PC-9 (cell line): ENCODE measurements around the gene LRMDA. TPM values are rescaled to one million over a fixed set of nuclear protein-coding genes. Genes with fewer than 3 reads are reported as not detected.
A peak's percentile ranks its signal among the peaks of the same experiment; 100 is the strongest.

Source experiments
- BruUV-seq: library from RNA; stranded (reverse); fragments of 400-500 nt; replicated peaks from 2 replicates; lab custom pipeline; 2021; lab: Mats Ljungman, UMichigan
- CTCF ChIA-PET: fragments of 300-600 bp; sonication (Branson Sonifier 250); formaldehyde crosslinking; loops from one replicate; lab custom pipeline; 2022; ENCODE audit warnings: antibody characterized with exemption; lab: Charles Lee
- POLR2A ChIA-PET: fragments of 300-600 bp; sonication (Branson Sonifier 250); formaldehyde crosslinking; loops from one replicate; lab custom pipeline; 2022; ENCODE audit warnings: antibody characterized with exemption; ENCODE audit not compliant: unreplicated experiment; lab: Charles Lee
- DNase-seq, 2 experiments: peaks; one replicate each; pipeline versions ENCODE4 v3.0.0 to v3.0.0-alpha.2; 2015 to 2022; ENCODE audit warnings: mixed read lengths in 1 of 2
- H2AFZ ChIP-seq: fragments of 200-600 bp; sonication (generic); 2 replicates; pipeline ENCODE4 v1.8.1; 2017; ENCODE audit warnings: antibody characterized with exemption
- H3F3A ChIP-seq: fragments of 200-600 bp; sonication (generic); 2 replicates; pipeline ENCODE4 v1.8.1; 2017; ENCODE audit warnings: antibody characterized with exemption, mild to moderate bottlenecking, low read depth; ENCODE audit not compliant: insufficient read depth
- H3K27ac ChIP-seq: fragments of 200-600 bp; sonication (generic); 2 replicates; pipeline ENCODE4 v1.6.1; 2016; ENCODE audit warnings: mixed run types
- H3K27me3 ChIP-seq: fragments of 200-600 bp; sonication (generic); 2 replicates; pipeline ENCODE4 v1.6.1; 2016; ENCODE audit warnings: low read depth, mixed run types; ENCODE audit not compliant: insufficient read depth
- H3K36me3 ChIP-seq: fragments of 200-600 bp; sonication (generic); 2 replicates; pipeline ENCODE4 v1.6.1; 2016; ENCODE audit warnings: low read depth, mixed run types
- H3K4me1 ChIP-seq: fragments of 200-600 bp; sonication (generic); replicated peaks from 2 replicates; pipeline ENCODE4 v1.6.1; 2016; ENCODE audit warnings: mixed run types; ENCODE audit not compliant: insufficient read depth
- H3K4me2 ChIP-seq: fragments of 200-600 bp; sonication (generic); 2 replicates; pipeline ENCODE4 v1.6.1; 2017; ENCODE audit warnings: mixed run types
- H3K4me3 ChIP-seq: fragments of 200-600 bp; sonication (generic); 2 replicates; pipeline ENCODE4 v1.6.1; 2016; ENCODE audit warnings: mixed run types
- H3K79me2 ChIP-seq: fragments of 200-600 bp; sonication (generic); 2 replicates; pipeline ENCODE4 v1.6.1; 2017; ENCODE audit warnings: low read depth, mixed run types
- H3K9me2 ChIP-seq: fragments of 200-600 bp; sonication (generic); 2 replicates; pipeline ENCODE4 v1.8.1; 2017; ENCODE audit warnings: mild to moderate bottlenecking; ENCODE audit not compliant: insufficient read depth
- H3K9me3 ChIP-seq: fragments of 200-600 bp; sonication (generic); 2 replicates; pipeline ENCODE4 v1.8.1; 2016; ENCODE audit warnings: low read depth; ENCODE audit not compliant: insufficient read depth
- H4K20me1 ChIP-seq: fragments of 200-600 bp; sonication (generic); 2 replicates; pipeline ENCODE4 v1.8.1; 2017; ENCODE audit not compliant: insufficient read depth
- CTCF ChIP-seq: fragments of 200-600 bp; sonication (generic); conservative IDR thresholded peaks from 2 replicates; pipeline ENCODE4 v1.6.1; 2017; ENCODE audit warnings: mixed run types, antibody characterized with exemption, mild to moderate bottlenecking, moderate library complexity
- EZH2 ChIP-seq: fragments of 200-600 bp; sonication (generic); IDR thresholded peaks from 2 replicates; pipeline ENCODE4 v1.8.0; 2017; ENCODE audit warnings: antibody characterized with exemption, low read depth
- intact Hi-C: fragments of 100-400 bp; cut with micrococcal nuclease; formaldehyde crosslinking; loops from one replicate; pipeline ENCODE4 v1.10.0; 2022; ENCODE audit not compliant: unreplicated experiment
- total RNA-seq: library from RNA; stranded (reverse); gene quantifications from 2 replicates; pipeline ENCODE4 v1.2.3, GENCODE V29; 2021

Gene LRMDA
- total RNA-seq, 1 experiment from 2014 or later: not detected

GRCh38 chr10:75502389-75502788 lies 71.0 kb downstream of the LRMDA start:
- TF ChIP-seq CTCF: no peak
- Histone ChIP-seq H3K4me1 (peaks cover 12% of the 10 kb centered on the region), H3F3A (peaks cover 9% of the 10 kb centered on the region; the same call in 1 of the 2 replicates), H3K4me3 (no peak overlapping the region), H4K20me1 (no peaks in the 10 kb centered on the region), H2AFZ (no peak overlapping the region), H3K4me2 (0 out of 2 replicates have a peak overlapping the region, but pooled peaks have one; percentile 17), H3K79me2 (no peaks in the 10 kb centered on the region), H3K9me2 (no peaks in the 10 kb centered on the region), H3K27ac (no peak overlapping the region), H3K36me3 (no peaks in the 10 kb centered on the region), H3K27me3 (no peaks in the 10 kb centered on the region), H3K9me3 (no peaks in the 10 kb centered on the region; the same call in 1 of the 2 replicates)
- BruUV-seq: no TSS peak
- no peak for DNase-seq
- intact Hi-C loops: no loop called here
- ChIA-PET POLR2A (no interaction called here), CTCF (no interaction called here)

GRCh38 chr10:75502838-75503237 lies 71.4 kb downstream of the LRMDA start:
- intact Hi-C loops: no loop called here
- DNase-seq: no peak
- CTCF ChIA-PET: no interaction called here
- TF ChIP-seq CTCF (no peak), EZH2 (no peak)
- no peaks in the 10 kb centered on the region; the same call in 1 of the 2 replicates for H3K9me3 ChIP-seq
- H3K27me3 ChIP-seq: no peaks in the 10 kb centered on the region
- no peaks in the 10 kb centered on the region for H3K9me2 ChIP-seq
- H3K4me2 ChIP-seq: no peak overlapping the region
- H3K36me3 ChIP-seq: no peaks in the 10 kb centered on the region
- no peak overlapping the region for H3K27ac ChIP-seq
- H3K79me2 ChIP-seq: no peaks in the 10 kb centered on the region
- peaks cover 11% of the 10 kb centered on the region; the same call in 1 of the 2 replicates for H3F3A ChIP-seq
- no peak overlapping the region for H2AFZ ChIP-seq
- no peaks in the 10 kb centered on the region for H4K20me1 ChIP-seq
- BruUV-seq: no TSS peak
- H3K4me1 ChIP-seq: peaks cover 16% of the 10 kb centered on the region
- no peak overlapping the region for H3K4me3 ChIP-seq
- POLR2A ChIA-PET: no interaction called here

GRCh38 chr10:75505293-75505692 lies 73.9 kb downstream of the LRMDA start:
- CTCF ChIA-PET: no interaction called here
- no peak overlapping the region for H2AFZ ChIP-seq
- H3K4me2 ChIP-seq: no peak overlapping the region
- POLR2A ChIA-PET: no interaction called here
- H3K9me2 ChIP-seq: no peaks in the 10 kb centered on the region
- H3K79me2 ChIP-seq: no peaks in the 10 kb centered on the region
- TF ChIP-seq CTCF (no peak), EZH2 (no peak)
- H3K27me3 ChIP-seq: no peaks in the 10 kb centered on the region
- H3K9me3 ChIP-seq: no peaks in the 10 kb centered on the region; the same call in 1 of the 2 replicates
- H3K27ac ChIP-seq: no peak overlapping the region
- H3K4me1 ChIP-seq: peaks cover 32% of the 10 kb centered on the region
- H3K4me3 ChIP-seq: no peak overlapping the region
- BruUV-seq: no TSS peak
- no peaks in the 10 kb centered on the region for H3K36me3 ChIP-seq
- intact Hi-C loops: no loop called here
- no peak for DNase-seq
- H4K20me1 ChIP-seq: no peaks in the 10 kb centered on the region
- H3F3A ChIP-seq: peaks cover 24% of the 10 kb centered on the region; the same call in 1 of the 2 replicates
